ENCODE results near the gene PRMT9. TPM values are rescaled to one million over a fixed set of nuclear protein-coding genes. Genes with fewer than 3 reads are reported as not detected.

PRMT9 gene
- total and polyA plus RNA-seq, 9 of the 15 experiments (the other 6 are each of a cell fraction or from before 2014, with no cell fraction given) = 3.5 to 15.6 (median 7.2) TPM

GRCh38 chr4:147689067-147689466 lies 5.1 kb upstream of the PRMT9 start (continued):
- TF ChIP-seq, protein P1, sequence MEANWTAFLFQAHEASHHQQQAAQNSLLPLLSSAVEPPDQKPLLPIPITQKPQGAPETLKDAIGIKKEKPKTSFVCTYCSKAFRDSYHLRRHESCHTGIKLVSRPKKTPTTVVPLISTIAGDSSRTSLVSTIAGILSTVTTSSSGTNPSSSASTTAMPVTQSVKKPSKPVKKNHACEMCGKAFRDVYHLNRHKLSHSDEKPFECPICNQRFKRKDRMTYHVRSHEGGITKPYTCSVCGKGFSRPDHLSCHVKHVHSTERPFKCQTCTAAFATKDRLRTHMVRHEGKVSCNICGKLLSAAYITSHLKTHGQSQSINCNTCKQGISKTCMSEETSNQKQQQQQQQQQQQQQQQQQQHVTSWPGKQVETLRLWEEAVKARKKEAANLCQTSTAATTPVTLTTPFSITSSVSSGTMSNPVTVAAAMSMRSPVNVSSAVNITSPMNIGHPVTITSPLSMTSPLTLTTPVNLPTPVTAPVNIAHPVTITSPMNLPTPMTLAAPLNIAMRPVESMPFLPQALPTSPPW (CRISPR knock-in tag; IDR thresholded peaks at IDR 0.05) = no peak

DNA sequence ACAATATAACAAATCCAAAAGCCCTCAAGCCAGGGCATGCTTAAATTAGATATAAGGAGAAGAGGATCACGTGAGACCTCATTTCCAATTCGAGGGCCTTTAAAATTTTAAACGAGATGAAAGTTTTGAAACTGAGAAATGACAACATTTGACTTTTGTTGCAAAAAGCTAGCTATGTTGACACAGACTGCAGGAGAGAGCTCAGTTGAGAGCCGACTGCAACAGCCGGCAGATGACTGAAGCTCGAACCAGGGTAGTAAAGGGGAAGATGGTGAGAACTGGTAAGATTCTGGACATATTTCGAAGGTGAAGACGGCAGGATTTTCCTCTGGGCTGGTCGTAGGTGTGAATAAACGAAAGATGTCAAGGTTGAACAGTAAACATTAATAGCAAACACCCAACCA lies 773 bp downstream of the PRMT9 start:
- no peaks in the 10 kb centered on the region for H4K20me1 ChIP-seq (replicated peaks; ENCODE audit: control insufficient read depth, insufficient read depth, low read length)
- in situ Hi-C loops (cut with MboI) = no loop called here
- peak overlapping the region; percentile 79 for H3K4me3 ChIP-seq
- TSS peak; percentile 62 for BruUV-seq (replicated peaks)
- CTCF ChIA-PET (ENCODE audit: low intra/inter-chr PET ratio) = no interaction called here
- peaks cover 17% of the 10 kb centered on the region; the same call in 2 of the 3 replicates for H3K36me3 ChIP-seq (ENCODE audit: control insufficient read depth, insufficient read depth, low read length)
- peak overlapping the region; percentile 96 for H2AFZ ChIP-seq (ENCODE audit: low read depth, low read length)
- no peak for TF ChIP-seq FOXA3 (CRISPR knock-in tag; conservative IDR thresholded peaks at IDR 0.05 in 1 of 2, IDR thresholded peaks at IDR 0.05 in 1 of 2)
- no peak for TF ChIP-seq ZNF445 (CRISPR knock-in tag; IDR thresholded peaks at IDR 0.05; ENCODE audit: low read depth)
- TF ChIP-seq SAP30 (IDR thresholded peaks at IDR 0.05; ENCODE audit: borderline replicate concordance, insufficient read depth, low read depth, low read length, poor library complexity, severe bottlenecking) = peak; percentile 10
- no peak for TF ChIP-seq MECOM (CRISPR knock-in tag; IDR thresholded peaks at IDR 0.05)
- no peak for TF ChIP-seq CEBPG (CRISPR knock-in tag; IDR thresholded peaks at IDR 0.05)
- TF ChIP-seq CEBPG (tag; conservative IDR thresholded peaks at IDR 0.05 in 1 of 2, IDR thresholded peaks at IDR 0.05 in 1 of 2) = no peak
- TF ChIP-seq, protein P2, sequence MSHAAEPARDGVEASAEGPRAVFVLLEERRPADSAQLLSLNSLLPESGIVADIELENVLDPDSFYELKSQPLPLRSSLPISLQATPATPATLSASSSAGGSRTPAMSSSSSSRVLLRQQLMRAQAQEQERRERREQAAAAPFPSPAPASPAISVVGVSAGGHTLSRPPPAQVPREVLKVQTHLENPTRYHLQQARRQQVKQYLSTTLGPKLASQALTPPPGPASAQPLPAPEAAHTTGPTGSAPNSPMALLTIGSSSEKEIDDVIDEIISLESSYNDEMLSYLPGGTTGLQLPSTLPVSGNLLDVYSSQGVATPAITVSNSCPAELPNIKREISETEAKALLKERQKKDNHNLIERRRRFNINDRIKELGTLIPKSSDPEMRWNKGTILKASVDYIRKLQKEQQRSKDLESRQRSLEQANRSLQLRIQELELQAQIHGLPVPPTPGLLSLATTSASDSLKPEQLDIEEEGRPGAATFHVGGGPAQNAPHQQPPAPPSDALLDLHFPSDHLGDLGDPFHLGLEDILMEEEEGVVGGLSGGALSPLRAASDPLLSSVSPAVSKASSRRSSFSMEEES (CRISPR knock-in tag; IDR thresholded peaks at IDR 0.05) = peak; percentile 51
- peak; percentile 43; the same call in 1 of the 2 replicates for TF ChIP-seq BHLHE40 (IDR thresholded peaks at IDR 0.05; ENCODE audit: low read length)
- no peak for TF ChIP-seq ZNF224 (CRISPR knock-in tag; IDR thresholded peaks at IDR 0.05)
- H3K27me3 ChIP-seq (ENCODE audit: control insufficient read depth in 2 of 2, insufficient read depth in 2 of 2, low read length in 2 of 2) = no peaks in the 10 kb centered on the region
- peak in 3 of 4 experiments; percentile 9 to 21 (median 20) for DNase-seq (ENCODE audit: extremely low read depth in 1 of 4, low spot score in 3 of 4)
- no peaks in the 10 kb centered on the region for H3K9me3 ChIP-seq (replicated peaks; ENCODE audit: control insufficient read depth, insufficient read depth, low read depth, low read length)
- peak overlapping the region; percentile 89 for H3K27ac ChIP-seq (ENCODE audit: extremely low read depth, low read depth, low read length)
- H3K9me1 ChIP-seq (ENCODE audit: control insufficient read depth, insufficient read depth, low read length) = no peaks in the 10 kb centered on the region
- peak overlapping the region; percentile 84 for H3K4me2 ChIP-seq (ENCODE audit: insufficient read depth, low read length)
- POLR2A ChIA-PET = interaction anchor here (1.4 to 2.3 kb wide), 3 partner anchors 10 to 67 kb away, joined by 3 to 11 read pairs (median 7); partner anchors contain the start of gene TMEM184C
- H3K79me2 ChIP-seq (ENCODE audit: control insufficient read depth, insufficient read depth, low read length) = peaks cover 32% of the 10 kb centered on the region
- H3K4me1 ChIP-seq (replicated peaks in 1 of 2; ENCODE audit: control insufficient read depth in 2 of 2, insufficient read depth in 2 of 2, low read length in 2 of 2) = peaks cover 4 to 7% of the 10 kb centered on the region in 2 experiments; a peak in 3 of 5 replicates
- peak; percentile 26 for FAIRE-seq
- peak overlapping the region; percentile 84 to 97; a peak in 3 of 4 replicates for H3K9ac ChIP-seq (ENCODE audit: insufficient read depth in 1 of 2, low read depth in 2 of 2, low read length in 2 of 2)
- WGBS (ENCODE audit: insufficient coverage, low coverage, missing lambda C conversion rate) = 0% methylated on average over 10 of the region's 10 CpGs
- intact Hi-C loops (cut with micrococcal nuclease) = no loop called here
- ATAC-seq = peak; percentile 41

Data from K562 (cell line).